Upper lobe of left lung (tissue), 4 donors: ENCODE results near the gene HSPB7.
"Not testable (repeated sequence)": the region's sequence is repeated elsewhere in the genome, so short reads cannot be mapped to it uniquely, and the experiment has no call there.

Experiments used
- EP300 ChIP-seq, 4 donors: sonication (generic); formaldehyde crosslinking; IDR thresholded peaks; one replicate each; pipeline ENCODE4 v1.5.1; 2017; ENCODE audit warnings: antibody characterized with exemption in 4 of 4, control low read depth in 2 of 4
- TF ChIP-seq, protein P1 (sequence below), 6 experiments: fragments of 450-650 bp in 4 of 6; fragments of 200-600 bp in 2 of 6; sonication (generic) in 2 of 6; IDR thresholded peaks; one replicate each; pipeline ENCODE4 v1.5.1; 2016 to 2019; ENCODE audit warnings: antibody characterized with exemption in 6 of 6

DNA sequence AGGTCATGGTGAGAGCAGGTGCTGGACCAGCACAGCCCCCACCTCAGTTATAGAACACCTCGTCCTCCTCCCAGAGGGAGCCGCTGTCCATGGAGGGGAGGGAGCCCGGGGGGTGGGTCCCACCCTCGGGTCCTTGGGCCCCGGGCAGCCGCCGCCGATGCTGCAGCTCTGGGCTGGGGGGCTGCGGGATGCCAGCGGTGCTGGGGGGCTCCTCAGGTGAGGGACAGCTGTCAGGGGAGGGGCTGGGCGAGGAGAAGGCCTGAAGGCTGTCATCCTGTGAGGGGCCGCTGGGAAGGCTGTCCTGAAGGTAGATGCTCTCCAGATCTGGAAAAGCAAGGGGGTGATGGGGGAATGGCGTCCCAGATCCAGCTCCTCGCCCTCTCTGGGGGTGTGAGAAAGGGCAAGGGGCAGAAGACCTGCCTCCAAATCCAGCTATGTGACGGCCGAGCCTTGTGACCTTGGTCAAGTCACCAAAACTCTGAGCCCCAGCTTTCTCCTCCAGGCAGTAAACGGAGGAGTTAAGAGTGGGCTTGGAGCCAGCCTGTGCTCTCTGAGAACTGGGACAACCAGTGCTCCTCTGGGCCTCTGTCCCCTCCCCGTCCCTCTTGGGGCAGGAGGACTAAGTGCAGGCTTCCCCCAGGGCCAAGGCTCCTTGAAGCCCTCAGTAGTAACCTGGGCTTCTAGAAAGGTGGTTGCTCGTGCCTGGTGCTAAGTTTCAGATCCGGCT, 40.7 kb upstream of the HSPB7 start:
- not testable (repeated sequence) for TF ChIP-seq EP300 (IDR thresholded peaks at IDR 0.05)
- TF ChIP-seq, protein P1, sequence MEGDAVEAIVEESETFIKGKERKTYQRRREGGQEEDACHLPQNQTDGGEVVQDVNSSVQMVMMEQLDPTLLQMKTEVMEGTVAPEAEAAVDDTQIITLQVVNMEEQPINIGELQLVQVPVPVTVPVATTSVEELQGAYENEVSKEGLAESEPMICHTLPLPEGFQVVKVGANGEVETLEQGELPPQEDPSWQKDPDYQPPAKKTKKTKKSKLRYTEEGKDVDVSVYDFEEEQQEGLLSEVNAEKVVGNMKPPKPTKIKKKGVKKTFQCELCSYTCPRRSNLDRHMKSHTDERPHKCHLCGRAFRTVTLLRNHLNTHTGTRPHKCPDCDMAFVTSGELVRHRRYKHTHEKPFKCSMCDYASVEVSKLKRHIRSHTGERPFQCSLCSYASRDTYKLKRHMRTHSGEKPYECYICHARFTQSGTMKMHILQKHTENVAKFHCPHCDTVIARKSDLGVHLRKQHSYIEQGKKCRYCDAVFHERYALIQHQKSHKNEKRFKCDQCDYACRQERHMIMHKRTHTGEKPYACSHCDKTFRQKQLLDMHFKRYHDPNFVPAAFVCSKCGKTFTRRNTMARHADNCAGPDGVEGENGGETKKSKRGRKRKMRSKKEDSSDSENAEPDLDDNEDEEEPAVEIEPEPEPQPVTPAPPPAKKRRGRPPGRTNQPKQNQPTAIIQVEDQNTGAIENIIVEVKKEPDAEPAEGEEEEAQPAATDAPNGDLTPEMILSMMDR (IDR thresholded peaks at IDR 0.05) = not testable (repeated sequence)
